Inferior parietal cortex (tissue), 1 donor: ENCODE measurements around the gene GDPD2.

Experiments
- DNase-seq: peaks from one replicate; pipeline ENCODE4 v3.0.0-alpha.2; 2016; ENCODE audit errors: extremely low spot score

The GDPD2 gene

GRCh38 chrX:70476166-70476933 is 53.2 kb downstream of the GDPD2 start:
- no peak for DNase-seq

GRCh38 chrX:70476934-70477733 is 54.0 kb downstream of the GDPD2 start:
- DNase-seq: no peak

- DNase-seq: no peak
Measured at GRCh38 chrX:70477734-70478075, 54.6 kb downstream of the GDPD2 start.

GRCh38 chrX:70478526-70479245 is 55.6 kb downstream of the GDPD2 start:
- no peak for DNase-seq

GRCh38 chrX:70479247-70479921 is 56.3 kb downstream of the GDPD2 start:
- DNase-seq: no peak

GRCh38 chrX:70479922-70480659 is 57.0 kb downstream of the GDPD2 start:
- no peak for DNase-seq

GRCh38 chrX:70480660-70481018 is 57.5 kb downstream of the GDPD2 start:
- DNase-seq: no peak

- no peak for DNase-seq
Measured at GRCh38 chrX:70481471-70482270, 58.6 kb downstream of the GDPD2 start.

GRCh38 chrX:70482300-70482699 is 59.2 kb downstream of the GDPD2 start:
- no peak for DNase-seq
